Measurements from ENCODE around the gene SEZ6. TPM values are rescaled to one million over a fixed set of nuclear protein-coding genes. Genes with fewer than 3 reads are reported as not detected.

The SEZ6 gene
- total RNA-seq, 2 experiments from 2014 or later, result not detected

GRCh38 chr17:29002811-29003210 is 3.0 kb downstream of the SEZ6 start:
- H3K36me3 Mint-ChIP-seq (ENCODE audit: low read depth), result no peaks in the 10 kb centered on the region
- CTCF ChIA-PET, result interaction anchor here (1.0 to 10.3 kb wide), 2 partner anchors 39 to 114 kb away, joined by 5 to 40 read pairs; no protein-coding TSS in a partner anchor

GRCh38 chr17:29000973-29001372 is 4.9 kb downstream of the SEZ6 start:
- ChIA-PET POLR2A (interaction anchor here (1.4 kb wide), 2 partner anchors 8 to 16 kb away, joined by 3 to 4 read pairs; no protein-coding TSS in a partner anchor), CTCF (interaction anchor here (1.1 to 10.3 kb wide), 4 partner anchors 35 to 123 kb away, joined by 3 to 40 read pairs (median 6); no protein-coding TSS in a partner anchor)
- intact Hi-C loops (cut with micrococcal nuclease), result no loop called here
- Mint-ChIP-seq H3K4me1 (ENCODE audit: low read depth) (peaks cover under 1% of the 10 kb centered on the region), H3K9me3 (no peaks in the 10 kb centered on the region), H3K4me3 (no peak overlapping the region), H3K27ac (no peak overlapping the region), H3K27me3 (peaks cover 28% of the 10 kb centered on the region), H3K36me3 (ENCODE audit: low read depth) (no peaks in the 10 kb centered on the region)
- no peak for ATAC-seq
- no peak for TF ChIP-seq CTCF (IDR thresholded peaks at IDR 0.05)
- DNase-seq, result no peak

More at GRCh38 chr17:29002811-29003210, 3.0 kb downstream of the SEZ6 start:
- no peak for TF ChIP-seq CTCF (IDR thresholded peaks at IDR 0.05)
- POLR2A ChIA-PET, result interaction anchor here (1.2 kb wide), 1 partner anchor 16 kb away, joined by 3 read pairs; no protein-coding TSS in a partner anchor
- Mint-ChIP-seq H3K27me3 (peaks cover 40% of the 10 kb centered on the region), H3K4me1 (ENCODE audit: low read depth) (peaks cover 2% of the 10 kb centered on the region), H3K9me3 (no peaks in the 10 kb centered on the region), H3K27ac (no peak overlapping the region), H3K4me3 (no peak overlapping the region)
- intact Hi-C loops (cut with micrococcal nuclease), result no loop called here
- no peak for ATAC-seq
- DNase-seq, result no peak

GRCh38 chr17:28999206-28999605 is 6.6 kb downstream of the SEZ6 start:
- ChIA-PET CTCF (interaction anchor here (1.0 to 1.9 kb wide), 2 partner anchors 34 to 118 kb away, joined by 3 to 7 read pairs; no protein-coding TSS in a partner anchor), POLR2A (interaction anchor here (1.7 kb wide), 1 partner anchor 20 kb away, joined by 4 read pairs; no protein-coding TSS in a partner anchor)
- peaks cover 18% of the 10 kb centered on the region for H3K27me3 Mint-ChIP-seq
- H3K27ac Mint-ChIP-seq, result no peak overlapping the region
- no peak overlapping the region for H3K4me3 Mint-ChIP-seq
- H3K36me3 Mint-ChIP-seq (ENCODE audit: low read depth), result no peaks in the 10 kb centered on the region
- H3K9me3 Mint-ChIP-seq, result no peaks in the 10 kb centered on the region
- H3K4me1 Mint-ChIP-seq (ENCODE audit: low read depth), result no peaks in the 10 kb centered on the region
- TF ChIP-seq CTCF (IDR thresholded peaks at IDR 0.05), result no peak
- intact Hi-C loops (cut with micrococcal nuclease), result no loop called here
- no peak for DNase-seq
- no peak for ATAC-seq

GRCh38 chr17:28997806-28998205 is 8.0 kb downstream of the SEZ6 start:
- DNase-seq (no peak), ATAC-seq (no peak)
- no peak overlapping the region for H3K27ac Mint-ChIP-seq
- H3K27me3 Mint-ChIP-seq, result peaks cover 9% of the 10 kb centered on the region
- no peak overlapping the region for H3K4me3 Mint-ChIP-seq
- no peaks in the 10 kb centered on the region for H3K36me3 Mint-ChIP-seq (ENCODE audit: low read depth)
- H3K9me3 Mint-ChIP-seq, result no peaks in the 10 kb centered on the region
- POLR2A ChIA-PET, result no interaction called here
- intact Hi-C loops (cut with micrococcal nuclease), result no loop called here
- H3K4me1 Mint-ChIP-seq (ENCODE audit: low read depth), result no peaks in the 10 kb centered on the region
- CTCF ChIA-PET, result interaction anchor here (1.9 kb wide), 1 partner anchor 119 kb away, joined by 7 read pairs; no protein-coding TSS in a partner anchor
- TF ChIP-seq CTCF (IDR thresholded peaks at IDR 0.05), result no peak

- ChIA-PET CTCF (interaction anchor here (1.1 to 1.7 kb wide), 3 partner anchors 23 to 121 kb away, joined by 4 to 6 read pairs (median 4); no protein-coding TSS in a partner anchor), POLR2A (no interaction called here)
- Mint-ChIP-seq H3K27ac (no peak overlapping the region), H3K4me3 (no peak overlapping the region), H3K9me3 (no peaks in the 10 kb centered on the region), H3K36me3 (ENCODE audit: low read depth) (no peaks in the 10 kb centered on the region), H3K4me1 (ENCODE audit: low read depth) (no peaks in the 10 kb centered on the region), H3K27me3 (peaks cover 7% of the 10 kb centered on the region)
- DNase-seq (no peak), ATAC-seq (no peak)
- TF ChIP-seq CTCF (IDR thresholded peaks at IDR 0.05), result no peak
- intact Hi-C loops (cut with micrococcal nuclease), result no loop called here
These were observed 9.2 kb downstream of the SEZ6 start for GRCh38 chr17:28996554-28997096.
